ENCODE measurements around the gene SYCN. TPM values are rescaled to one million over a fixed set of nuclear protein-coding genes. Genes with fewer than 3 reads are reported as not detected.

Gene SYCN
- total and polyA plus RNA-seq, 4 donors: 0.18 TPM; not detected in 3

GRCh38 chr19:39192846-39193245 lies 11.2 kb downstream of the SYCN start:
- H3K27me3 ChIP-seq (ENCODE audit: control insufficient read depth in 3 of 3, insufficient read depth in 3 of 3, low read length in 2 of 3): peaks cover 0 to 17% (median 10%) of the 10 kb centered on the region in 3 donors

GRCh38 chr19:39190768-39191167 lies 13.3 kb downstream of the SYCN start:
- H3K9me3 ChIP-seq (ENCODE audit: control insufficient read depth in 4 of 4, insufficient read depth in 3 of 4, low read length in 3 of 4): no peaks in the 10 kb centered on the region
- H3K27ac ChIP-seq (ENCODE audit: low read depth in 1 of 2, low read length in 1 of 2): no peak overlapping the region
- 47 to 67% methylated on average over 11 of the region's 11 CpGs for WGBS, 2 donors
- H3K4me1 ChIP-seq (ENCODE audit: control insufficient read depth in 5 of 5, insufficient read depth in 5 of 5, low read length in 5 of 5): no peaks in the 10 kb centered on the region
- ATAC-seq (ENCODE audit: insufficient read depth, low FRiP score) (no peak), DNase-seq (peak in 2 of 3 donors; percentile 20 to 37)
- H3K36me3 ChIP-seq (ENCODE audit: control insufficient read depth in 4 of 4, insufficient read depth in 4 of 4, low read length in 4 of 4): no peaks in the 10 kb centered on the region
- TF ChIP-seq CTCF (IDR thresholded peaks at IDR 0.05; ENCODE audit: control extremely low read depth, extremely low read depth): no peak
- H3K27me3 ChIP-seq (ENCODE audit: control insufficient read depth in 3 of 3, insufficient read depth in 3 of 3, low read length in 2 of 3): peaks cover 0 to 4% (median 3%) of the 10 kb centered on the region in 3 donors
- H3K9ac ChIP-seq (ENCODE audit: insufficient read depth in 1 of 2, low read length in 2 of 2): no peak overlapping the region
- no peak overlapping the region for H3K4me3 ChIP-seq

More at GRCh38 chr19:39192846-39193245, 11.2 kb downstream of the SYCN start:
- WGBS, 2 donors: 86 to 91% methylated on average over 2 of the region's 2 CpGs
- no peak for TF ChIP-seq CTCF (IDR thresholded peaks at IDR 0.05; ENCODE audit: control extremely low read depth, extremely low read depth)
- ATAC-seq (ENCODE audit: insufficient read depth, low FRiP score) (no peak), DNase-seq (no peak)
- H3K36me3 ChIP-seq (ENCODE audit: control insufficient read depth in 4 of 4, insufficient read depth in 4 of 4, low read length in 4 of 4): no peaks in the 10 kb centered on the region
- H3K9me3 ChIP-seq (ENCODE audit: control insufficient read depth in 4 of 4, insufficient read depth in 3 of 4, low read length in 3 of 4): no peaks in the 10 kb centered on the region
- peaks cover 0 to 3% (median 0%) of the 10 kb centered on the region in 5 donors for H3K4me1 ChIP-seq (ENCODE audit: control insufficient read depth in 5 of 5, insufficient read depth in 5 of 5, low read length in 5 of 5)
- H3K4me3 ChIP-seq: no peak overlapping the region
- no peak overlapping the region for H3K9ac ChIP-seq (ENCODE audit: insufficient read depth in 1 of 2, low read length in 2 of 2)
- H3K27ac ChIP-seq (ENCODE audit: low read depth in 1 of 2, low read length in 1 of 2): no peak overlapping the region

GRCh38 chr19:39188960-39189359 lies 15.1 kb downstream of the SYCN start:
- no peak for ATAC-seq (ENCODE audit: insufficient read depth, low FRiP score)

More at GRCh38 chr19:39188960-39189359, 15.1 kb downstream of the SYCN start:
- Histone ChIP-seq H3K27ac (ENCODE audit: low read depth in 1 of 2, low read length in 1 of 2) (no peak overlapping the region), H3K4me1 (ENCODE audit: control insufficient read depth in 5 of 5, insufficient read depth in 5 of 5, low read length in 5 of 5) (no peaks in the 10 kb centered on the region), H3K36me3 (ENCODE audit: control insufficient read depth in 4 of 4, insufficient read depth in 4 of 4, low read length in 4 of 4) (no peaks in the 10 kb centered on the region), H3K9ac (ENCODE audit: insufficient read depth in 1 of 2, low read length in 2 of 2) (no peak overlapping the region), H3K4me3 (no peak overlapping the region), H3K9me3 (ENCODE audit: control insufficient read depth in 4 of 4, insufficient read depth in 3 of 4, low read length in 3 of 4) (no peaks in the 10 kb centered on the region), H3K27me3 (ENCODE audit: control insufficient read depth in 3 of 3, insufficient read depth in 3 of 3, low read length in 2 of 3) (no peaks in the 10 kb centered on the region)
- no peak for TF ChIP-seq CTCF (IDR thresholded peaks at IDR 0.05; ENCODE audit: control extremely low read depth, extremely low read depth)
- WGBS, 2 donors: 67 to 80% methylated on average over 6 of the region's 6 CpGs
- no peak for DNase-seq

Measured in lung (tissue), 12 donors.